ENCODE data around the gene DNAH11.

Gene DNAH11

GRCh38 chr7:21912305-21912704 lies 369.5 kb downstream of the DNAH11 start:
- TF ChIP-seq FOXK2 (IDR thresholded peaks at IDR 0.05) (no peak), SP1 (IDR thresholded peaks at IDR 0.05) (no peak), ELF4 (IDR thresholded peaks at IDR 0.05) (no peak), FOXM1 (IDR thresholded peaks at IDR 0.05; ENCODE audit: borderline replicate concordance) (no peak), HDGF (IDR thresholded peaks at IDR 0.05; ENCODE audit: borderline replicate concordance) (no peak), BHLHE40 (IDR thresholded peaks at IDR 0.05; ENCODE audit: borderline replicate concordance) (no peak), SUZ12 (IDR thresholded peaks at IDR 0.05) (no peak), TARDBP (IDR thresholded peaks at IDR 0.05) (no peak), FOXA1 (IDR thresholded peaks at IDR 0.05) (no peak), LEF1 (IDR thresholded peaks at IDR 0.05; ENCODE audit: borderline replicate concordance) (no peak), NFRKB (IDR thresholded peaks at IDR 0.05) (no peak), ZNF384 (IDR thresholded peaks at IDR 0.05) (no peak), CTBP1 (IDR thresholded peaks at IDR 0.05; ENCODE audit: borderline replicate concordance) (no peak), L3MBTL2 (conservative IDR thresholded peaks at IDR 0.05) (no peak), ARNT (IDR thresholded peaks at IDR 0.05) (no peak), PKNOX1 (IDR thresholded peaks at IDR 0.05) (no peak)
- ChIA-PET POLR2A (no interaction called here), CTCF (no interaction called here)
- no peak for DNase-seq (ENCODE audit: extremely low spot score)

DNA sequence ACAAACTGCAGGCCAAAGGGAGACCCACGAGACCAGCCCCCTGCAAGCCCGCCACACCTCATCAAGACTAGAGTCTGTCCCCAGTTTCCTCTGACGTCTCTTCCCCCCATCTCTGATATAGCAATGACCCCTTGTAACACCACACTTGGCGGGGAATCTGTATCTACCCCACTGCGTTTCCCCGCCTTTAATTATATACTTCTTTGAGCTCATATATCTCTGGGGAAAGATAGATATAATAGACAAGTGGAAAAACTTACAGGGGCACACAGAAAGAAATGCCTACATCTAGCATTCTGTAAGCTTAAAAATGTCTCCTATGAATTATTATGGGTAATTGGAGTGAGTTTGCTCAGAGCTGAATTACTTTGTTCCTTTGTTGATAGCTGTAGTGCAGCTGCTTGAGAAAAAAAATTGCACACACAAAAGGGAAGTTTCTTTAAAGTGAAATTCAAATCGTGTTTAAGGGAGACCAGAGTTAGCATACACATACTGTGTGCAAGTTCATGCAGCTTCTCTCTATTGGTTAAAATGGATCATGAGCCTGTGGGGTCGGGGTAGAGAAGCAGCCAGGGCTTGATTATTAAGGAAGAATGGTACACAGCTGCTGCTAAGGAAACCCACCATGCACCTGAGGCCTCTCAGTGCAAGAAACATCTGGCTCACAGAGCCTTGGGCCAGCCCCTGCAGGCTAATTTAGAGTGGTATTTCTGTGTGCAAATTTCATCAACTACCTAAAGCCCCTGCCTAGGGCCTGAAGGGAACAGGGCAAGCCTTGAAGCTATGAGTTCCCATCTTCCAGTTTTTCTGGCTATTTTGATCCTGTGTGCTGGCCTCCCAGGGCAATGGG lies 370.3 kb downstream of the DNAH11 start:
- no peak for TF ChIP-seq SP1 (IDR thresholded peaks at IDR 0.05)
- no peak for DNase-seq (ENCODE audit: extremely low spot score)
- ChIA-PET POLR2A (no interaction called here), CTCF (no interaction called here)

GRCh38 chr7:21914671-21915070 lies 371.8 kb downstream of the DNAH11 start:
- TF ChIP-seq PKNOX1 (IDR thresholded peaks at IDR 0.05) (no peak), FOXM1 (IDR thresholded peaks at IDR 0.05; ENCODE audit: borderline replicate concordance) (no peak), FOXK2 (IDR thresholded peaks at IDR 0.05) (no peak), ZNF384 (IDR thresholded peaks at IDR 0.05) (no peak), LEF1 (IDR thresholded peaks at IDR 0.05; ENCODE audit: borderline replicate concordance) (no peak), BHLHE40 (IDR thresholded peaks at IDR 0.05; ENCODE audit: borderline replicate concordance) (no peak), FOXA1 (IDR thresholded peaks at IDR 0.05) (no peak), SUZ12 (IDR thresholded peaks at IDR 0.05) (no peak), SP1 (IDR thresholded peaks at IDR 0.05) (no peak), TARDBP (IDR thresholded peaks at IDR 0.05) (no peak), CTBP1 (IDR thresholded peaks at IDR 0.05; ENCODE audit: borderline replicate concordance) (no peak), ARNT (IDR thresholded peaks at IDR 0.05) (no peak), L3MBTL2 (conservative IDR thresholded peaks at IDR 0.05) (no peak), HDGF (IDR thresholded peaks at IDR 0.05; ENCODE audit: borderline replicate concordance) (no peak), ELF4 (IDR thresholded peaks at IDR 0.05) (no peak)
- POLR2A ChIA-PET, result no interaction called here
- CTCF ChIA-PET, result no interaction called here
- DNase-seq (ENCODE audit: extremely low spot score), result no peak

DNA sequence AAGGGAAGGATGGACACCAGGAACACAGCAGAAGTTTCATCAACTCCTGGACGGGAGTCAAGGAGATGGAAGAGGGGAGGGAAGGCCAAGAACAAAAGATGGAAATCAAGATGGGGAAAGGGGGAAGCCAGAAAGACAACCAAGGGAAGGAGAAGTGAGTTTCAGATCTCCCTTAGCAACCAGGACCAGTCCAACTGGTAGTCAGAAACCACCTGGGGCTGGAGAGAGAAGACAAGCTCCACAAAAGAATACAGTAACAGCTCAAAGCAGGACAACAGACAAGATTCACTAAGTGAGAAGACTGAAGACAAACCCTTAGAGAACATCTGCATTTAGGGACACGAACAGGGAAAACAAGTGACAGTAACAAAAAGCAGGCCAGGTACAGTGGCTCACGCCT lies 372.3 kb downstream of the DNAH11 start:
- TF ChIP-seq ARNT (IDR thresholded peaks at IDR 0.05) (no peak), SP1 (IDR thresholded peaks at IDR 0.05) (no peak), CTBP1 (IDR thresholded peaks at IDR 0.05; ENCODE audit: borderline replicate concordance) (no peak), SUZ12 (IDR thresholded peaks at IDR 0.05) (no peak), ELF4 (IDR thresholded peaks at IDR 0.05) (no peak), NFRKB (IDR thresholded peaks at IDR 0.05) (no peak), HDGF (IDR thresholded peaks at IDR 0.05; ENCODE audit: borderline replicate concordance) (no peak), FOXM1 (IDR thresholded peaks at IDR 0.05; ENCODE audit: borderline replicate concordance) (no peak)
- no peak for DNase-seq (ENCODE audit: extremely low spot score)
- ChIA-PET POLR2A (no interaction called here), CTCF (no interaction called here)

- ChIA-PET POLR2A (no interaction called here), CTCF (no interaction called here)
- no peak for TF ChIP-seq BHLHE40 (IDR thresholded peaks at IDR 0.05; ENCODE audit: borderline replicate concordance)
- no peak for TF ChIP-seq ELF4 (IDR thresholded peaks at IDR 0.05)
- TF ChIP-seq LEF1 (IDR thresholded peaks at IDR 0.05; ENCODE audit: borderline replicate concordance), result no peak
- TF ChIP-seq L3MBTL2 (conservative IDR thresholded peaks at IDR 0.05), result no peak
- TF ChIP-seq CTBP1 (IDR thresholded peaks at IDR 0.05; ENCODE audit: borderline replicate concordance), result no peak
- TF ChIP-seq SP1 (IDR thresholded peaks at IDR 0.05), result no peak
- no peak for TF ChIP-seq FOXA1 (IDR thresholded peaks at IDR 0.05)
- TF ChIP-seq HDGF (IDR thresholded peaks at IDR 0.05; ENCODE audit: borderline replicate concordance), result no peak
- no peak for TF ChIP-seq FOXM1 (IDR thresholded peaks at IDR 0.05; ENCODE audit: borderline replicate concordance)
- no peak for TF ChIP-seq FOXK2 (IDR thresholded peaks at IDR 0.05)
- TF ChIP-seq PKNOX1 (IDR thresholded peaks at IDR 0.05), result no peak
- no peak for TF ChIP-seq SUZ12 (IDR thresholded peaks at IDR 0.05)
- no peak for DNase-seq (ENCODE audit: extremely low spot score)
Measured at GRCh38 chr7:21916176-21916575, 373.3 kb downstream of the DNAH11 start.

- POLR2A ChIA-PET, result no interaction called here
- CTCF ChIA-PET, result no interaction called here
- no peak for DNase-seq (ENCODE audit: extremely low spot score)
- TF ChIP-seq L3MBTL2 (conservative IDR thresholded peaks at IDR 0.05) (no peak), ZNF384 (IDR thresholded peaks at IDR 0.05) (no peak), LEF1 (IDR thresholded peaks at IDR 0.05; ENCODE audit: borderline replicate concordance) (no peak), TARDBP (IDR thresholded peaks at IDR 0.05) (no peak), BHLHE40 (IDR thresholded peaks at IDR 0.05; ENCODE audit: borderline replicate concordance) (no peak), CTBP1 (IDR thresholded peaks at IDR 0.05; ENCODE audit: borderline replicate concordance) (no peak), ARNT (IDR thresholded peaks at IDR 0.05) (no peak), FOXK2 (IDR thresholded peaks at IDR 0.05) (no peak), ELF4 (IDR thresholded peaks at IDR 0.05) (no peak), FOXA1 (IDR thresholded peaks at IDR 0.05) (no peak), HDGF (IDR thresholded peaks at IDR 0.05; ENCODE audit: borderline replicate concordance) (no peak)
Measured at GRCh38 chr7:21916629-21917028, 373.8 kb downstream of the DNAH11 start.
